ENCODE data around the gene KLHL12. TPM values are rescaled to one million over a fixed set of nuclear protein-coding genes. Genes with fewer than 3 reads are reported as not detected.

The KLHL12 gene
- 22.2 and 29.6 TPM in 2 replicates for total RNA-seq (ENCODE audit: low replicate concordance)

DNA sequence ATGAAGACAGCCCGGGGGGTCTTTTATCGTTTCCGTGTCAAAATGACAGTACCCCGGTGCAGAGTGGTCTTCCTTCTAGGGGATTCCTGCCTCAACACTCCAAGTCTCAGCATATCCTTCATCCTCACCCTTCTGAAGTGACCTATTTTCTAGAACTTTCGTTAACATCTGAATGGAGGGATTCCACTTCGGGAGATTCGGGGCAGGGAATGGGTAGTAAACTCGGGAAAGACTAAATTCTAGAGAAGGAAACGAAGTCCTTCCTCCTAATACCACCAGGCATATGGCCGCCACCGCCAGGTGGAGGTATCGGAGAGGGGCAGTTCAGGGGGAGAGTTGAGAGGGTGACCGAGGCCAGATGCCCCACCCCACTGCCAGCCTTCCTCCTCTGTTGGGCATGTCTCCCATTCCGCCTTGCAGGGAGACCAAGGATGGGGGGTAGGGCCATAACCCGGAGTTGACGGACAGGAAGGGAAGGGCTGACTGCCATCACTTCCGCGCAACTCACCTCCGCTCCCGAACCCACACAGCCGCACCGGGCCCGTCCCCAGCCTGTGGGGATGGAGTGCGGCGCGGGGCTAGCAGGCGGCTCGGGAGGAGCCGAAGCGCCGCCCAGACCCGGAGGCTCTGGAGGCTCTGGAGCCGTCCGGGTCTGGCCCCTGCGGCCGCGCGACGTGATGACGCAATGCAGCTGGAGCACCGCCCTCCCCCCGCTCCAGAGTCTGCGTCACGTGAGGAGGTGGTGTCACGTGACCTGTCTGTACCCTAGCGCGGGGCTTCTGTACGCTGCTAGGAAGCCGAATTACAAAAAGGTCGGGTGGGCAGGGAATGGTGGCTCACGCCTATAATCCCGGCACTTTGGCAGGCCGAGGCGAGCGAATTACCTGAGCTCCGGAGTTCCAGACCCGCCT is at the start of gene KLHL12:
TSS of gene KLHL12 (minus strand) at position 654 of the 911 bp plus-strand sequence. CDS start 2,072 bp downstream, outside the sequence.
- peak within 1 kb of the TSS; percentile 98 for H3K4me3 ChIP-seq (ENCODE audit: low read depth, low read length)
- DNase-seq (ENCODE audit: low read depth): peak; percentile 96
- TF ChIP-seq, protein P1, sequence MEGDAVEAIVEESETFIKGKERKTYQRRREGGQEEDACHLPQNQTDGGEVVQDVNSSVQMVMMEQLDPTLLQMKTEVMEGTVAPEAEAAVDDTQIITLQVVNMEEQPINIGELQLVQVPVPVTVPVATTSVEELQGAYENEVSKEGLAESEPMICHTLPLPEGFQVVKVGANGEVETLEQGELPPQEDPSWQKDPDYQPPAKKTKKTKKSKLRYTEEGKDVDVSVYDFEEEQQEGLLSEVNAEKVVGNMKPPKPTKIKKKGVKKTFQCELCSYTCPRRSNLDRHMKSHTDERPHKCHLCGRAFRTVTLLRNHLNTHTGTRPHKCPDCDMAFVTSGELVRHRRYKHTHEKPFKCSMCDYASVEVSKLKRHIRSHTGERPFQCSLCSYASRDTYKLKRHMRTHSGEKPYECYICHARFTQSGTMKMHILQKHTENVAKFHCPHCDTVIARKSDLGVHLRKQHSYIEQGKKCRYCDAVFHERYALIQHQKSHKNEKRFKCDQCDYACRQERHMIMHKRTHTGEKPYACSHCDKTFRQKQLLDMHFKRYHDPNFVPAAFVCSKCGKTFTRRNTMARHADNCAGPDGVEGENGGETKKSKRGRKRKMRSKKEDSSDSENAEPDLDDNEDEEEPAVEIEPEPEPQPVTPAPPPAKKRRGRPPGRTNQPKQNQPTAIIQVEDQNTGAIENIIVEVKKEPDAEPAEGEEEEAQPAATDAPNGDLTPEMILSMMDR (IDR thresholded peaks at IDR 0.05; ENCODE audit: insufficient read depth, low read length): peak; percentile 78

DNA sequence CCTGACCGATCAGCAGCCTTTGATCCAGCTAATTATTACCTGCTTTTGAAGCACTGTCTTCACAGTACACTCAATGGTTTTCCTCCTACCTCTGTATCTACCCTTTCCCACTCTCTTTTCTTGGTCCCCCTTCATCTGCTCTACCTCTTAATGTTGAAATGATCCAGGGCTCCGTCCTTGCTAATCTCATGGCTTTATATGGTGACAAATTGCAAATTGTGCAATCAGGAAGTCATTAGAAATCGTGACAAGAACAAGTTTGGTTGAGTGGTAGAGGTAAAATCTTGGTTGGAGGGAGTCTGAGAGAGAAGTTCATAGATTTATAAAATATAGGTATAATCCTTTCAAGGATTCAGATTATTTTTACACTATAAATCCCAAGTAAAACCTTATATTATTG is 49.6 kb upstream of the KLHL12 start:
- TF ChIP-seq, protein P1 (IDR thresholded peaks at IDR 0.05; ENCODE audit: insufficient read depth, low read length): no peak
- no peak overlapping the region for H3K4me3 ChIP-seq (ENCODE audit: low read depth, low read length)
- DNase-seq (ENCODE audit: low read depth): no peak

DNA sequence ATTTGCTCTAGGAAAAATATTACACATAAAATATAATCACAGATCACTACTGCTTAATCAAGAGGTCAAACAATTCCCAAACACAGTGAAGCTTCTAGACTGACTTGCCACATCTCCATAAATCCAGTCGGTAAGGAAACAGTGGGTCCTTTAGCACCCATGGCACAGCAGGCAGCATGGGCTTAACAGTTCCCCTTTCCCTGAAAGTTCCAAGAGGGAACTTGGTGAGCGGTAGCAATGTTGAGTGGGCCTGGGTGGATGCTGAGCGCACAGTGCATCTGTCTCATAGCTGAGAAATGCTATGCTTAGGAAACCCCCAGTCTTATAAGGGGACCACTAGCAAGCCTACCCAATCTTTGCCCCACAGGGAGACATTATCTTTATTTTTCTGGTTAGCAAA is 47.8 kb upstream of the KLHL12 start:
- no peak overlapping the region for H3K4me3 ChIP-seq (ENCODE audit: low read depth, low read length)
- DNase-seq (ENCODE audit: low read depth): no peak
- TF ChIP-seq, protein P1 (IDR thresholded peaks at IDR 0.05; ENCODE audit: insufficient read depth, low read length): no peak

DNA sequence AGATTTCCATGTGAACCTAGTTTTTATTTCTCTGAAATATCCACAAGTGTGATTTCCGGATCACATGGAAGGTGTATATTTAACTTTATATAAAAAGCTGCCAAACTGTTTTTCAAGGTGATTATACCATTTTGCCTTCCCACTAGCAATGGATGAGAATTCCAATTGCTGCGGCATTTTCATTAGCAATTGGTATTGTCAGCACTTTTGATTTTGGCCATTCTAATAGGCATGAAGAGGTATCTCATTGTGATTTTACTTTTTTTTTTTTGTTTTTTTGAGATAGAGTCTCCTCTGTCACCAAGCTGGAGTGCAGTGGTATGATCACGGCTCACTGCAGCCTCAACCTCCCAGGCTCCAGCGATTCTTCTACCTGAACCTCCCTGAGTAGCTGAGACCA is 45.0 kb upstream of the KLHL12 start:
- DNase-seq (ENCODE audit: low read depth): no peak
- no peak overlapping the region for H3K4me3 ChIP-seq (ENCODE audit: low read depth, low read length)
- TF ChIP-seq, protein P1 (IDR thresholded peaks at IDR 0.05; ENCODE audit: insufficient read depth, low read length): no peak

GRCh38 chr1:202968895-202969295 is 41.9 kb upstream of the KLHL12 start:
- TF ChIP-seq, protein P1 (IDR thresholded peaks at IDR 0.05; ENCODE audit: insufficient read depth, low read length): peak; percentile 88
- DNase-seq (ENCODE audit: low read depth): peak; percentile 69
- H3K4me3 ChIP-seq (ENCODE audit: low read depth, low read length): no peak overlapping the region

GRCh38 chr1:202968351-202968750 is 41.3 kb upstream of the KLHL12 start:
- TF ChIP-seq, protein P1 (IDR thresholded peaks at IDR 0.05; ENCODE audit: insufficient read depth, low read length): no peak

More at GRCh38 chr1:202968351-202968750, 41.3 kb upstream of the KLHL12 start:
- H3K4me3 ChIP-seq (ENCODE audit: low read depth, low read length): no peak overlapping the region
- DNase-seq (ENCODE audit: low read depth): no peak
